Measurements from ENCODE around the gene MAPK8IP1.

GRCh38 chr11:45844822-45845578 lies 40.5 kb upstream of the MAPK8IP1 start:
- TF ChIP-seq CTCF (optimal IDR thresholded peaks at IDR 0.05 in 1 of 3, IDR thresholded peaks at IDR 0.05 in 1 of 3, conservative IDR thresholded peaks at IDR 0.05 in 1 of 3; ENCODE audit: extremely low read depth in 1 of 3, insufficient read depth in 2 of 3, low read length in 3 of 3) (no peak), EZH2 (IDR thresholded peaks at IDR 0.05; ENCODE audit: low read length) (no peak)

Data from keratinocyte (primary cell).